Brain microvascular endothelial cell (primary cell): ENCODE results near the gene CDC42BPA.

Experiments
- DNase-seq: peaks from one replicate; pipeline ENCODE4 v3.0.0-alpha.2; 2020
- H3K27ac ChIP-seq: fragments of 250-450 bp; sonication (Bioruptor Pico); 2 replicates; pipeline ENCODE4 v1.5.1; 2020; ENCODE audit warnings: mild to moderate bottlenecking, moderate library complexity
- H3K27me3 ChIP-seq: fragments of 250-450 bp; sonication (Bioruptor Pico); replicated peaks from 2 replicates; pipeline ENCODE4 v1.5.1; 2020; ENCODE audit warnings: mild to moderate bottlenecking
- H3K36me3 ChIP-seq: fragments of 250-450 bp; sonication (Bioruptor Pico); replicated peaks from 2 replicates; pipeline ENCODE4 v1.5.1; 2020; ENCODE audit warnings: mild to moderate bottlenecking
- H3K4me3 ChIP-seq: 2 replicates; pipeline ENCODE4 v1.5.1; 2011; ENCODE audit warnings: low read depth, mild to moderate bottlenecking, control low read depth, low read length, moderate library complexity
- CTCF ChIP-seq: IDR thresholded peaks from 2 replicates; pipeline ENCODE4 v1.5.1; 2011; ENCODE audit warnings: low read depth, mild to moderate bottlenecking, moderate library complexity, low read length, control low read depth, inconsistent platforms; ENCODE audit errors: missing control alignments
- in situ Hi-C: cut with HindIII; loops from 2 replicates; pipeline ENCODE4 v1.10.0; 2017; ENCODE audit warnings: low sequenced_read_pairs, low pct_ligation_motif_present

CDC42BPA gene

DNA sequence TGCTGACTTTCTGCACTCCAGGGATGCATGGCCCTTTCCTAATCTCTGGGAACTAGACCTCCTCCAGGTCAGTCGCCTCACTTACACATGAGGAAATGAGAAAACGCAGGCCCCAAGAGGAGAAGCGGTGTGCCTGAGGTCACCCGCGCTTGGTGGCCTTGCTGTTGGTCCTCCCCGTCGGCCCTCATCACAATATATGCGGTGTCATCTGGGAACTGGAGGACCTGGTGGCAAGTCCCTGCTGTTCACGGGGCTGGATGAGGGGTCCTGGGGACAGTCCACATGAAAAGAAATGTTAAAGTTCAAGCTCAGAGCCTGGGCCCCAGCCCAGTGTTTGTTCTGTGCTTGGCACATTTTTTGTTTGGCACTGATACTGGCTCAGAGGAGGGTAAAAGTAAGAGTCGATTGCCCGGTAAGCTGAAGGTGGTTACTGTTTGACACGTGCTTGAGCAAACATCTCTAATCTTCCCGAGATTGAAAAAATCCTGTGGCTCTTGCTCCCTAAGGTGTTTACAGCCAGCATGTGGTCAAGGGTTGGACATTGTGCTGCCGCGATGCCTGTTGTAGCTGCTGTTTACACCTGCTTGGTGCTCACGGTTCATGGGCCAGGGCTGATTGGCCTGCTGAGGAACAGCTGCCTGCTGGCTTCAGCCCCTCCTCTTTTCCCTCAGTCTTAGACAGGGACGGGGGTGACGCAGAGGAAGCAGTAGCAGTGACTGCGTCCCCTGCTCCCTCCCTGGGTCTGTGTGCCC lies 373.0 kb downstream of the CDC42BPA start:
- DNase-seq: no peak
- H3K27ac ChIP-seq: no peak overlapping the region
- no peak for TF ChIP-seq CTCF
- H3K27me3 ChIP-seq: no peaks in the 10 kb centered on the region
- no peak overlapping the region for H3K4me3 ChIP-seq
- in situ Hi-C loops: no loop called here
- no peaks in the 10 kb centered on the region for H3K36me3 ChIP-seq

DNA sequence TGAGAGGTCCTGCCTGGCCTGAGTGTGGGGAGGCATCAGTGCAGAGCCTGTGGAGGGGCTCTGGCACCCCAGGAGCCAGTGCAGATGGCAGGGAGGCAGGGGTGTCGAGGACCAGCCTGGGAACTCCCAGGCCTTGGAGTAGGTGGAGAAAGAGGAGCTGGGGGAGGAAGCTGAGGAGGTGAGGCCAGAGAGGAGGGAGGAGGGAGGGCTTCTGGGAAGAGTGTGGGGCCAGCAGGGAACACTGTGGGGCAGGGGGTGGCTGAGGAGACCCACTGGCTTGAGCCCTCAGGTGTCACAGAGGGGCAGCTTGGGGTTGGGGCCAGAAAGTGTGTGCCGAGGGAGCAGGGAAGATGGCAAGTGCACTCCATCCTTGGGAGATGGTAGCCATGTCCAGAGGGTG lies 374.4 kb downstream of the CDC42BPA start:
- Histone ChIP-seq H3K4me3 (no peak overlapping the region), H3K36me3 (no peaks in the 10 kb centered on the region), H3K27me3 (no peaks in the 10 kb centered on the region), H3K27ac (no peak overlapping the region)
- in situ Hi-C loops: no loop called here
- no peak for DNase-seq
- TF ChIP-seq CTCF: no peak

GRCh38 chr1:226943156-226943555 lies 375.1 kb downstream of the CDC42BPA start:
- no peak for TF ChIP-seq CTCF
- DNase-seq: no peak
- Histone ChIP-seq H3K36me3 (no peaks in the 10 kb centered on the region), H3K27ac (no peak overlapping the region), H3K4me3 (no peak overlapping the region), H3K27me3 (no peaks in the 10 kb centered on the region)
- in situ Hi-C loops: no loop called here

GRCh38 chr1:226942392-226942791 lies 375.9 kb downstream of the CDC42BPA start:
- in situ Hi-C loops: no loop called here
- TF ChIP-seq CTCF: no peak
- Histone ChIP-seq H3K4me3 (no peak overlapping the region), H3K36me3 (no peaks in the 10 kb centered on the region), H3K27me3 (no peaks in the 10 kb centered on the region), H3K27ac (no peak overlapping the region)
- no peak for DNase-seq

GRCh38 chr1:226940806-226941067 lies 377.6 kb downstream of the CDC42BPA start:
- no peak for DNase-seq
- in situ Hi-C loops: no loop called here
- TF ChIP-seq CTCF: no peak
- no peaks in the 10 kb centered on the region for H3K36me3 ChIP-seq
- H3K27ac ChIP-seq: no peak overlapping the region
- peak overlapping the region; percentile 72 for H3K4me3 ChIP-seq
- H3K27me3 ChIP-seq: no peaks in the 10 kb centered on the region

DNA sequence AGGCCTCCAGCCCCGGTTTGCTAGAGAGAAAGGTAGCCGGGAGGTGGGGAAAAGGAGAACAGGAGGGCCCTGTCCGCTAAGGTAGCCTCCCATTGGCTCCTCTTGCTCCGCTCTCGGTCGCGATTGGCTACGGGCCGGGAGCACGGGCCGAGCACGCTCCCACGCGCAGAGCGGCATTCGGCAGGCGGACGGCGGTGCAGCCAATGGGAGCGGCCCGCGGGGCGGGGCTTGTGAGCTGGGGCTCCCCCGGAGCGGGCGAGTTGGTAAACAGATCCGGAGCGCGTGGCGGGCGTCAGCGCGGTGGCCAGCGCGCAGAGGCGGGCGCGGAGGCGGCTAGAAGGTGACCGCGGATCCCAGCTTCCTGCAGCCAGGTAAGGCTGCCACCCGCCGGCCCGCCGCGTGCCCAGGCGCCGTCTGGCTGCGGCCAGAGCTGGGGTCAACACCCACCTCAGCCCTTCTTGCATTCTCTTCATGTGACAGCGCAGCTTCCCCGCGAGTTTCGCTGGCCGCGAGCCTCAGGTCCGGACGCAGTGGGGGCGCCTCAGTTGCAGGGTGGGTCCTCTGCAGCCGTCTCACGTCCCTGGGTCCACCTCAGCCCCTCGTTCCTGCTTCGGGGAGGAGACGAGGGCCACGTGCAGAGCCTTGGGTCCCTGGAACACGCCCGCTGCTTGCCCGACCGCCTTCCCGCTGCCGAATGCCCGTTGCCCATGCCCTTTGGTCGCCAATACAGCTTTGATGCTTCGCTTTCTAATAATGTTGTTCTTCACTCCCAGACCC lies 378.1 kb downstream of the CDC42BPA start, which contains the start of gene COQ8A:
TSS of gene COQ8A (plus strand) at position 266 of the 777 bp plus-strand sequence. CDS start 21,092 bp downstream, outside the sequence.
- in situ Hi-C loops: no loop called here
- Histone ChIP-seq H3K27me3 (no peaks in the 10 kb centered on the region), H3K4me3 (peak within 1 kb of the TSS; percentile 72), H3K36me3 (no peaks in the 10 kb centered on the region), H3K27ac (peak within 1 kb of the TSS; percentile 83)
- DNase-seq: peak; percentile 99
- no peak for TF ChIP-seq CTCF
